22Rv1 (cell line): Measurements from ENCODE around the gene RDH16.

Experiments
- ZFX ChIP-seq: fragments of 450-650 bp; IDR thresholded peaks from 2 replicates; pipeline ENCODE4 v1.6.1; 2017; ENCODE audit warnings: antibody characterized with exemption, borderline replicate concordance
- TF ChIP-seq, protein P1 (sequence below): fragments of 450-650 bp; IDR thresholded peaks from 2 replicates; pipeline ENCODE4 v1.5.1; 2017; ENCODE audit warnings: mild to moderate bottlenecking

- TF ChIP-seq, protein P1, sequence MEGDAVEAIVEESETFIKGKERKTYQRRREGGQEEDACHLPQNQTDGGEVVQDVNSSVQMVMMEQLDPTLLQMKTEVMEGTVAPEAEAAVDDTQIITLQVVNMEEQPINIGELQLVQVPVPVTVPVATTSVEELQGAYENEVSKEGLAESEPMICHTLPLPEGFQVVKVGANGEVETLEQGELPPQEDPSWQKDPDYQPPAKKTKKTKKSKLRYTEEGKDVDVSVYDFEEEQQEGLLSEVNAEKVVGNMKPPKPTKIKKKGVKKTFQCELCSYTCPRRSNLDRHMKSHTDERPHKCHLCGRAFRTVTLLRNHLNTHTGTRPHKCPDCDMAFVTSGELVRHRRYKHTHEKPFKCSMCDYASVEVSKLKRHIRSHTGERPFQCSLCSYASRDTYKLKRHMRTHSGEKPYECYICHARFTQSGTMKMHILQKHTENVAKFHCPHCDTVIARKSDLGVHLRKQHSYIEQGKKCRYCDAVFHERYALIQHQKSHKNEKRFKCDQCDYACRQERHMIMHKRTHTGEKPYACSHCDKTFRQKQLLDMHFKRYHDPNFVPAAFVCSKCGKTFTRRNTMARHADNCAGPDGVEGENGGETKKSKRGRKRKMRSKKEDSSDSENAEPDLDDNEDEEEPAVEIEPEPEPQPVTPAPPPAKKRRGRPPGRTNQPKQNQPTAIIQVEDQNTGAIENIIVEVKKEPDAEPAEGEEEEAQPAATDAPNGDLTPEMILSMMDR: no peak
- TF ChIP-seq ZFX: no peak
Observed at GRCh38 chr12:56935157-56935556, 22.3 kb downstream of the RDH16 start.
